ENCODE measurements around the gene ANO4.

DNA sequence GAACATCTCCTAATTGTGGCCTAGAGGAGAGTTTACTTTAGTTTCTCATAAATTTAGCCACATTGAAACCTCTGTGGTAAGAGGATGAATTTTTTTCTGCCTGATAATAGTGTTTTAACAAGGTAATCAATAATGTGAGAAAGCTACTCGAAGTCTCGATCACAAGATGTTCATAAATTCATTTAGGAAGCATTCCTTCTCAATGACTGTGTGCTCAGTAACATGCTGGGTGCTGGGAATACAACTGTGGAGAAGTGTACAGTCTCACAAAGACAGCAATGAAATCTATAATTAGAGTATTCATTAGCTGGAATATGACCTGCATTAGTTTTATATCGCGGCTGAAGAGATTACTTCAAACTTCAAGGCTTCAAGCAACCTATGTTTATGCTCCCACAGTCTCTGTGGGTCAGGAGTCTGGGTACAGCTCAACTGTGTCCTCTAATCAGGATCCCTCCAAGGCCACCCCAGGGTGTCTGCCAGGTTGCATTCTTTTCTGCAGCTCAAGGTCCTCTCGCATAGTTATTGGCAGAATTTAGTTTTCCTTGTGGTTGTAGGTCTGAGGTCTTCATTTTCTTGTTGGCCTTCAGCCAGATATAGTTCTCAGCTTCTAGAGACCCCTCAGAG, 167.6 kb downstream of the ANO4 start:
- TF ChIP-seq, protein P1, sequence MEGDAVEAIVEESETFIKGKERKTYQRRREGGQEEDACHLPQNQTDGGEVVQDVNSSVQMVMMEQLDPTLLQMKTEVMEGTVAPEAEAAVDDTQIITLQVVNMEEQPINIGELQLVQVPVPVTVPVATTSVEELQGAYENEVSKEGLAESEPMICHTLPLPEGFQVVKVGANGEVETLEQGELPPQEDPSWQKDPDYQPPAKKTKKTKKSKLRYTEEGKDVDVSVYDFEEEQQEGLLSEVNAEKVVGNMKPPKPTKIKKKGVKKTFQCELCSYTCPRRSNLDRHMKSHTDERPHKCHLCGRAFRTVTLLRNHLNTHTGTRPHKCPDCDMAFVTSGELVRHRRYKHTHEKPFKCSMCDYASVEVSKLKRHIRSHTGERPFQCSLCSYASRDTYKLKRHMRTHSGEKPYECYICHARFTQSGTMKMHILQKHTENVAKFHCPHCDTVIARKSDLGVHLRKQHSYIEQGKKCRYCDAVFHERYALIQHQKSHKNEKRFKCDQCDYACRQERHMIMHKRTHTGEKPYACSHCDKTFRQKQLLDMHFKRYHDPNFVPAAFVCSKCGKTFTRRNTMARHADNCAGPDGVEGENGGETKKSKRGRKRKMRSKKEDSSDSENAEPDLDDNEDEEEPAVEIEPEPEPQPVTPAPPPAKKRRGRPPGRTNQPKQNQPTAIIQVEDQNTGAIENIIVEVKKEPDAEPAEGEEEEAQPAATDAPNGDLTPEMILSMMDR (IDR thresholded peaks at IDR 0.05): no peak
- TF ChIP-seq POLR2A (IDR thresholded peaks at IDR 0.05) (no peak), POLR2AphosphoS5 (IDR thresholded peaks at IDR 0.05; ENCODE audit: insufficient read depth in 1 of 2, low read depth in 1 of 2) (no peak)
